ENCODE results near the gene APH1A. TPM values are rescaled to one million over a fixed set of nuclear protein-coding genes. Genes with fewer than 3 reads are reported as not detected.

The APH1A gene
- total and polyA plus RNA-seq, 2 of the 13 experiments (the other 11 are each of a cell fraction or from before 2014, with no cell fraction given), result 114 to 130 TPM

DNA sequence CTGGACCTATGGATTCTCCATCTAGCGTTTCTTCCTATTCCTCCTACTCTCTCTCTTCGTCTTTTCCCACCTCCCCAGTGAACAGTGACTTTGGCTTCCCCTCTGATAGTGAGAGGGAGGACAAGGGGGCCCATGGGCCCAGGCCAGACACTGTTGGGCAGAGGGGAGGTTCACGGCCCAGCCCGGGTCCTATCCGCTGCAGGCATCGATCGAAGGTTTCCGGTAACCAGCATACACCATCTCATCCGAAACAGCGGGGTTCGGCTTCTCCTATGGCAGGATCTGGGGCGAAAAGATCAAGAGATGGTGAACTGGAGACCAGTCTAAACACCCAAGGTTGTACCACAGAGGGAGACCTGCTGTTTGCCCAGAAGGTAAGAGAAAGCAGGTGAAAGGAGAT lies 14.4 kb upstream of the APH1A start:
- H4K20me1 ChIP-seq (ENCODE audit: insufficient read depth, low read length), result no peaks in the 10 kb centered on the region
- H3K36me3 ChIP-seq (replicated peaks in 1 of 2; ENCODE audit: control insufficient read depth in 1 of 2, insufficient read depth in 2 of 2, low read length in 2 of 2), result no peaks in the 10 kb centered on the region
- H3K79me2 ChIP-seq (ENCODE audit: insufficient read depth, low read length), result no peaks in the 10 kb centered on the region
- no peak overlapping the region for H3K4me3 ChIP-seq (replicated peaks in 1 of 3; ENCODE audit: insufficient read depth in 1 of 3, low read depth in 2 of 3, low read length in 3 of 3)
- DNase-seq (ENCODE audit: low spot score) (no peak), ATAC-seq (no peak), FAIRE-seq (no peak)
- ChIA-PET POLR2A (no interaction called here), CTCF (ENCODE audit: low intra/inter-chr PET ratio, low total read pairs) (no interaction called here)
- no peak overlapping the region for H3K4me2 ChIP-seq (ENCODE audit: low read depth, low read length)
- in situ Hi-C loops (cut with HindIII; ENCODE audit: extremely low pct_ligation_motif_present, low pct_unique_long_range_greater_than_20kb) (no loop called here), intact Hi-C loops (cut with micrococcal nuclease; ENCODE audit: unreplicated experiment) (no loop called here)
- BruUV-seq (replicated peaks), result no TSS peak
- H3K9ac ChIP-seq (ENCODE audit: insufficient read depth, low read depth, low read length), result no peak overlapping the region
- H3K27me3 ChIP-seq (ENCODE audit: control insufficient read depth in 1 of 2, insufficient read depth in 2 of 2, low read length in 2 of 2), result peaks cover 0 to 7% of the 10 kb centered on the region in 2 experiments; a peak in 1 of 5 replicates
- no peak overlapping the region for H2AFZ ChIP-seq (ENCODE audit: low read length)
- TF ChIP-seq NR2F1 (CRISPR knock-in tag; IDR thresholded peaks at IDR 0.05), result no peak
- TF ChIP-seq, protein P1, sequence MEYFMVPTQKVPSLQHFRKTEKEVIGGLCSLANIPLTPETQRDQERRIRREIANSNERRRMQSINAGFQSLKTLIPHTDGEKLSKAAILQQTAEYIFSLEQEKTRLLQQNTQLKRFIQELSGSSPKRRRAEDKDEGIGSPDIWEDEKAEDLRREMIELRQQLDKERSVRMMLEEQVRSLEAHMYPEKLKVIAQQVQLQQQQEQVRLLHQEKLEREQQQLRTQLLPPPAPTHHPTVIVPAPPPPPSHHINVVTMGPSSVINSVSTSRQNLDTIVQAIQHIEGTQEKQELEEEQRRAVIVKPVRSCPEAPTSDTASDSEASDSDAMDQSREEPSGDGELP (IDR thresholded peaks at IDR 0.05; ENCODE audit: borderline replicate concordance, low read depth), result no peak
- TF ChIP-seq NFYB (CRISPR knock-in tag; IDR thresholded peaks at IDR 0.05), result no peak
- no peak for TF ChIP-seq ZNF557 (CRISPR knock-in tag; IDR thresholded peaks at IDR 0.05)
- TF ChIP-seq SAFB2 (CRISPR knock-in tag; IDR thresholded peaks at IDR 0.05; ENCODE audit: borderline replicate concordance, low read depth), result no peak
- TF ChIP-seq, protein P2, sequence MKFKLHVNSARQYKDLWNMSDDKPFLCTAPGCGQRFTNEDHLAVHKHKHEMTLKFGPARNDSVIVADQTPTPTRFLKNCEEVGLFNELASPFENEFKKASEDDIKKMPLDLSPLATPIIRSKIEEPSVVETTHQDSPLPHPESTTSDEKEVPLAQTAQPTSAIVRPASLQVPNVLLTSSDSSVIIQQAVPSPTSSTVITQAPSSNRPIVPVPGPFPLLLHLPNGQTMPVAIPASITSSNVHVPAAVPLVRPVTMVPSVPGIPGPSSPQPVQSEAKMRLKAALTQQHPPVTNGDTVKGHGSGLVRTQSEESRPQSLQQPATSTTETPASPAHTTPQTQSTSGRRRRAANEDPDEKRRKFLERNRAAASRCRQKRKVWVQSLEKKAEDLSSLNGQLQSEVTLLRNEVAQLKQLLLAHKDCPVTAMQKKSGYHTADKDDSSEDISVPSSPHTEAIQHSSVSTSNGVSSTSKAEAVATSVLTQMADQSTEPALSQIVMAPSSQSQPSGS (CRISPR knock-in tag; IDR thresholded peaks at IDR 0.05), result no peak
- TF ChIP-seq, protein P3, sequence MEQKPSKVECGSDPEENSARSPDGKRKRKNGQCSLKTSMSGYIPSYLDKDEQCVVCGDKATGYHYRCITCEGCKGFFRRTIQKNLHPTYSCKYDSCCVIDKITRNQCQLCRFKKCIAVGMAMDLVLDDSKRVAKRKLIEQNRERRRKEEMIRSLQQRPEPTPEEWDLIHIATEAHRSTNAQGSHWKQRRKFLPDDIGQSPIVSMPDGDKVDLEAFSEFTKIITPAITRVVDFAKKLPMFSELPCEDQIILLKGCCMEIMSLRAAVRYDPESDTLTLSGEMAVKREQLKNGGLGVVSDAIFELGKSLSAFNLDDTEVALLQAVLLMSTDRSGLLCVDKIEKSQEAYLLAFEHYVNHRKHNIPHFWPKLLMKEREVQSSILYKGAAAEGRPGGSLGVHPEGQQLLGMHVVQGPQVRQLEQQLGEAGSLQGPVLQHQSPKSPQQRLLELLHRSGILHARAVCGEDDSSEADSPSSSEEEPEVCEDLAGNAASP (CRISPR knock-in tag; IDR thresholded peaks at IDR 0.05; ENCODE audit: borderline replicate concordance), result no peak
- TF ChIP-seq, protein P4, sequence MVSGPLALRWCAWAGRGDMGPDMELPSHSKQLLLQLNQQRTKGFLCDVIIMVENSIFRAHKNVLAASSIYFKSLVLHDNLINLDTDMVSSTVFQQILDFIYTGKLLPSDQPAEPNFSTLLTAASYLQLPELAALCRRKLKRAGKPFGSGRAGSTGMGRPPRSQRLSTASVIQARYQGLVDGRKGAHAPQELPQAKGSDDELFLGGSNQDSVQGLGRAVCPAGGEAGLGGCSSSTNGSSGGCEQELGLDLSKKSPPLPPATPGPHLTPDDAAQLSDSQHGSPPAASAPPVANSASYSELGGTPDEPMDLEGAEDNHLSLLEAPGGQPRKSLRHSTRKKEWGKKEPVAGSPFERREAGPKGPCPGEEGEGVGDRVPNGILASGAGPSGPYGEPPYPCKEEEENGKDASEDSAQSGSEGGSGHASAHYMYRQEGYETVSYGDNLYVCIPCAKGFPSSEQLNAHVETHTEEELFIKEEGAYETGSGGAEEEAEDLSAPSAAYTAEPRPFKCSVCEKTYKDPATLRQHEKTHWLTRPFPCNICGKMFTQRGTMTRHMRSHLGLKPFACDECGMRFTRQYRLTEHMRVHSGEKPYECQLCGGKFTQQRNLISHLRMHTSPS (CRISPR knock-in tag; IDR thresholded peaks at IDR 0.05; ENCODE audit: low read depth), result no peak
- no peak for TF ChIP-seq WIZ (CRISPR knock-in tag; IDR thresholded peaks at IDR 0.05)
- no peak for TF ChIP-seq AGO1 (IDR thresholded peaks at IDR 0.05; ENCODE audit: low read depth, low read length, poor library complexity, severe bottlenecking)
- TF ChIP-seq ZNF543 (CRISPR knock-in tag; IDR thresholded peaks at IDR 0.05), result no peak
- TF ChIP-seq, protein P5, sequence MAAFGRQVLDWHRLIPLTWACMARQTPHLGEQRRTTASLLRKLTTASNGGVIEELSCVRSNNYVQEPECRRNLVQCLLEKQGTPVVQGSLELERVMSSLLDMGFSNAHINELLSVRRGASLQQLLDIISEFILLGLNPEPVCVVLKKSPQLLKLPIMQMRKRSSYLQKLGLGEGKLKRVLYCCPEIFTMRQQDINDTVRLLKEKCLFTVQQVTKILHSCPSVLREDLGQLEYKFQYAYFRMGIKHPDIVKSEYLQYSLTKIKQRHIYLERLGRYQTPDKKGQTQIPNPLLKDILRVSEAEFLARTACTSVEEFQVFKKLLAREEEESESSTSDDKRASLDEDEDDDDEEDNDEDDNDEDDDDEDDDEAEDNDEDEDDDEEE (CRISPR knock-in tag; IDR thresholded peaks at IDR 0.05), result no peak
- TF ChIP-seq, protein P6, sequence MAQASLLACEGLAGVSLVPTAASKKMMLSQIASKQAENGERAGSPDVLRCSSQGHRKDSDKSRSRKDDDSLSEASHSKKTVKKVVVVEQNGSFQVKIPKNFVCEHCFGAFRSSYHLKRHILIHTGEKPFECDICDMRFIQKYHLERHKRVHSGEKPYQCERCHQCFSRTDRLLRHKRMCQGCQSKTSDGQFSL (CRISPR knock-in tag; IDR thresholded peaks at IDR 0.05), result no peak
- TF ChIP-seq SPEN (CRISPR knock-in tag; IDR thresholded peaks at IDR 0.05; ENCODE audit: low read depth), result no peak
- no peak for TF ChIP-seq BHLHE40 (IDR thresholded peaks at IDR 0.05; ENCODE audit: low read length)
- TF ChIP-seq, protein P7, sequence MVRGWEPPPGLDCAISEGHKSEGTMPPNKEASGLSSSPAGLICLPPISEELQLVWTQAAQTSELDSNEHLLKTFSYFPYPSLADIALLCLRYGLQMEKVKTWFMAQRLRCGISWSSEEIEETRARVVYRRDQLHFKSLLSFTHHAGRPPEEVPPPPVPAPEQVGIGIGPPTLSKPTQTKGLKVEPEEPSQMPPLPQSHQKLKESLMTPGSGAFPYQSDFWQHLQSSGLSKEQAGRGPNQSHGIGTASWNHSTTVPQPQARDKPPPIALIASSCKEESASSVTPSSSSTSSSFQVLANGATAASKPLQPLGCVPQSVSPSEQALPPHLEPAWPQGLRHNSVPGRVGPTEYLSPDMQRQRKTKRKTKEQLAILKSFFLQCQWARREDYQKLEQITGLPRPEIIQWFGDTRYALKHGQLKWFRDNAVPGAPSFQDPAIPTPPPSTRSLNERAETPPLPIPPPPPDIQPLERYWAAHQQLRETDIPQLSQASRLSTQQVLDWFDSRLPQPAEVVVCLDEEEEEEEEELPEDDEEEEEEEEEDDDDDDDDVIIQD (CRISPR knock-in tag; IDR thresholded peaks at IDR 0.05; ENCODE audit: low read depth), result no peak
- TF ChIP-seq ZNF83 (CRISPR knock-in tag; IDR thresholded peaks at IDR 0.05; ENCODE audit: borderline replicate concordance), result no peak
- peaks cover 27% of the 10 kb centered on the region for H3K4me1 ChIP-seq (ENCODE audit: insufficient read depth, low read length)
- H3K27ac ChIP-seq (ENCODE audit: extremely low read length, insufficient read depth, low read length), result no peak overlapping the region
- no peaks in the 10 kb centered on the region for H3K9me3 ChIP-seq (ENCODE audit: low read length)
- 70% methylated on average over 12 of the region's 12 CpGs for WGBS (ENCODE audit: low lambda C conversion rate)

Data from HepG2 (cell line).